GM06990 (cell line): Measurements from ENCODE around the gene HOXA1.
"Not testable (repeated sequence)": the region's sequence is repeated elsewhere in the genome, so short reads cannot be mapped to it uniquely, and the experiment has no call there.

ENCODE experiments used
- DNase-seq: peaks from one replicate; pipeline ENCODE4 v3.0.0-alpha.2; 2011; ENCODE audit not compliant: insufficient read length; ENCODE audit errors: extremely low read depth
- H3K27me3 ChIP-seq: replicated peaks from 2 replicates; pipeline ENCODE4 v1.6.0; 2011; ENCODE audit warnings: low read length; ENCODE audit not compliant: control insufficient read depth, insufficient read depth
- H3K36me3 ChIP-seq: 2 replicates; pipeline ENCODE4 v1.5.1; 2011; ENCODE audit warnings: low read length; ENCODE audit not compliant: control insufficient read depth, insufficient read depth
- H3K4me3 ChIP-seq: replicated peaks from 2 replicates; pipeline ENCODE4 v1.5.1; 2011; ENCODE audit warnings: low read depth, mild to moderate bottlenecking, control low read depth, low read length
- TF ChIP-seq, protein P1 (sequence below): IDR thresholded peaks from 2 replicates; pipeline ENCODE4 v1.5.1; 2011; ENCODE audit warnings: low read length, control low read depth, mild to moderate bottlenecking, inconsistent platforms; ENCODE audit not compliant: insufficient read depth, poor library complexity, severe bottlenecking

HOXA1 gene

DNA sequence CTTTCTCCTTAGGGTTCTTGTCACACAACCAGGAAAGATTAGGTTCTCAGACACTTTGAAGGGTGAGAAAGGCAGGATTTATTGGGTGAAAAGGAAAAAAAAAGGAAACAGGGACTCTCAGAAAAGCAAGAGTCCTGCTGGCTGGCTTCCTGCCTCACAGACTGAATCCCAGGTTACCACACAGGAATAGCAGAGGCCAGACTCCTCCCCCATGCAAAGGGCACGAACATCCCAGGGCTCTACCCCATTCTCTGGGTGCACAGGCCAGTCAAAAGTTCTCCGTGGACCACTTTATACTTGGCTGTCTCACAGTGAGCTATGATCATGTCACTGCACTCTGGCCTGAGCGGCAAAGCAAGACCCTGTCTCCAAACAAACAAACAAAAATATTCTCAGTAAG, 42.6 kb downstream of the HOXA1 start:
- DNase-seq = no peak
- Histone ChIP-seq H3K27me3 (no peaks in the 10 kb centered on the region), H3K4me3 (no peak overlapping the region), H3K36me3 (no peaks in the 10 kb centered on the region)
- TF ChIP-seq, protein P1, sequence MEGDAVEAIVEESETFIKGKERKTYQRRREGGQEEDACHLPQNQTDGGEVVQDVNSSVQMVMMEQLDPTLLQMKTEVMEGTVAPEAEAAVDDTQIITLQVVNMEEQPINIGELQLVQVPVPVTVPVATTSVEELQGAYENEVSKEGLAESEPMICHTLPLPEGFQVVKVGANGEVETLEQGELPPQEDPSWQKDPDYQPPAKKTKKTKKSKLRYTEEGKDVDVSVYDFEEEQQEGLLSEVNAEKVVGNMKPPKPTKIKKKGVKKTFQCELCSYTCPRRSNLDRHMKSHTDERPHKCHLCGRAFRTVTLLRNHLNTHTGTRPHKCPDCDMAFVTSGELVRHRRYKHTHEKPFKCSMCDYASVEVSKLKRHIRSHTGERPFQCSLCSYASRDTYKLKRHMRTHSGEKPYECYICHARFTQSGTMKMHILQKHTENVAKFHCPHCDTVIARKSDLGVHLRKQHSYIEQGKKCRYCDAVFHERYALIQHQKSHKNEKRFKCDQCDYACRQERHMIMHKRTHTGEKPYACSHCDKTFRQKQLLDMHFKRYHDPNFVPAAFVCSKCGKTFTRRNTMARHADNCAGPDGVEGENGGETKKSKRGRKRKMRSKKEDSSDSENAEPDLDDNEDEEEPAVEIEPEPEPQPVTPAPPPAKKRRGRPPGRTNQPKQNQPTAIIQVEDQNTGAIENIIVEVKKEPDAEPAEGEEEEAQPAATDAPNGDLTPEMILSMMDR = no peak

DNA sequence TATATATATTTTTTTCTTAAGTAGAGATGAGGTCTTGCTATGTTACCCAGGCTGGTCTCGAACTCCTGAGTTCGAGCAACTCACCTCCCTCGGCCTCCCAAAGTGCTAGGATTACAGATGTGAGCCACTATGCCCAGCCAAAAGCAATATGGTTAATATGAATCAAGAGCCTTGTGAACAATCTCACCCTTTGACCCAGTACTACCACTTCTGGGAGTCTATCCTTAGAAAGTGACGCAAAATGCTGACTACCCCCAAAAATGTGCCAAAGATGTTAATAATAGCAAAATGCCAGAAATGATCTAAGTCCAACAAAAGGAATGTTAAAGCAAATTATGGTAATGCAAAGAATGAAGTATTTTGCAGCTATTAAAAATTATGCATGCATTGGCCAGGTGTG, 44.3 kb downstream of the HOXA1 start:
- Histone ChIP-seq H3K27me3 (no peaks in the 10 kb centered on the region), H3K36me3 (no peaks in the 10 kb centered on the region), H3K4me3 (no peak overlapping the region)
- DNase-seq = no peak
- TF ChIP-seq, protein P1 = no peak

DNA sequence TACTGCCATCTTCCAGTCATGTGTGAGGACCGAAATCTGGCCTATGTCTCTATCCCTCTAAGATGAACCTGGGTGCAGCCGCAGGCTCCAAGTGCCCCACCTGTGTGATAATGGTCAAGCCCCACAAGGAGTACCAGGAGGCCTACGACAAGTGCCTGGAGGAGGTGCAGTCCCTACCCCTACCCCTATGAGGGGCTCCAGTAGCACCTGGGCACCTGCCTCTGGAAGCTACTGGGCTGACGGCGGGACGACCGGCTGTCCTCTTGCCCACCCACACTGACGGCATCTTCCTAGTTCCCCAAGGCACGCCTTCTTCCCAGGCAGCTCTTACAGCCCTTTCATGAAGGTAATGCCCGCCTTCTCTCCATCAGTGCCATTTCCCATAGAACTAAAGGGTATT, 47.4 kb downstream of the HOXA1 start:
- no peaks in the 10 kb centered on the region for H3K27me3 ChIP-seq
- no peaks in the 10 kb centered on the region for H3K36me3 ChIP-seq
- DNase-seq = no peak
- TF ChIP-seq, protein P1 = no peak
- no peak overlapping the region for H3K4me3 ChIP-seq

DNA sequence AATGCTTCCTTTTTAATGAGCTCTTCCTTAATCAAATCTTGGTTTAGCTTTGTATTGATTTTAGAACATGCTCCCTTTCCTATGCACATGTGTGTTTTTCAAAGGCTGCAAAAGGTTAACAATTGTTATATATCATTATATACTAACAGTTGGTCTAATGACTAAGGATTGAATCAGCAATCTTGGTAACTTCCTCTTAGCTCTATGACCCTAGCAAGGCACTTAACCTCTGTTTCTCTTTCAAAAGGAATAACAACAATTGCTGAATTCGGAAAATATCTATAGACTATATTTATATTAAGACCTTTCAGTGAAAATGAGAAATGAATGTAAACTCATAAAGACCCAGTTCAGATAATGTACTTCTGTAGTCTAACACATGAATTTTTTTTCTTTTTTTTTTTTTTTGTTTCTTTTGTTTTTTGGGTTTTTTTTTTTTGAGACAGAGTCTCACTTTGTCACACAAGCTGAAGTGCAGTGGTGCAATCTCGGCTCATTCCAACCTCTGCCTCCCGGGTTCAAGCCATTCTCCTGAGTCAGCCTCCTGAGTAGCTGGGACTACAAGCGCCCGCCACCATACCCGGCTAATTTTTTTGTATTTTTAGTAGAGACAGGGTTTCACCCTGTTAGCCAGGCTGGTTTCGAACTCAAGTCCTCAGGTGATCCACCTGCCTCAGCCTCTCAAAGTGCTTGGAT, 48.8 kb downstream of the HOXA1 start:
- no peaks in the 10 kb centered on the region for H3K27me3 ChIP-seq
- H3K36me3 ChIP-seq = no peaks in the 10 kb centered on the region
- no peak for DNase-seq
- no peak overlapping the region for H3K4me3 ChIP-seq
- TF ChIP-seq, protein P1 = no peak

DNA sequence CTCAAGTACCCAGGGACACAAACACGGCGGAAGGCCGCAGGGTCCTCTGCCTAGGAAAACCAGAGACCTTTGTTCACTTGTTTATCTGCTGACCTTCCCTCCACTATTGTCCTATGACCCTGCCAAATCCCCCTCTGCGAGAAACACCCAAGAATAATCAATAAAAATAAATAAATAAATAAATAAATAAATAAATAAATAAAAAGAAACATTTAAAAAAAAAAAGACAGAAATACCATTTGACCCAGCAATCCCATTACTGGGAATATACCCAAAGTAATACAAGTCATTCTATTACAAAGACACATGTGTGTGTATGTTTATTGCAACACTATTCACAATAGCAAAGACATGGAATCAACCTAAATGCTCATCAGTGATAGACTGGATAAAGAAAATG, 49.8 kb downstream of the HOXA1 start:
- not testable (repeated sequence) for H3K36me3 ChIP-seq, H3K27me3 ChIP-seq, H3K4me3 ChIP-seq, DNase-seq

DNA sequence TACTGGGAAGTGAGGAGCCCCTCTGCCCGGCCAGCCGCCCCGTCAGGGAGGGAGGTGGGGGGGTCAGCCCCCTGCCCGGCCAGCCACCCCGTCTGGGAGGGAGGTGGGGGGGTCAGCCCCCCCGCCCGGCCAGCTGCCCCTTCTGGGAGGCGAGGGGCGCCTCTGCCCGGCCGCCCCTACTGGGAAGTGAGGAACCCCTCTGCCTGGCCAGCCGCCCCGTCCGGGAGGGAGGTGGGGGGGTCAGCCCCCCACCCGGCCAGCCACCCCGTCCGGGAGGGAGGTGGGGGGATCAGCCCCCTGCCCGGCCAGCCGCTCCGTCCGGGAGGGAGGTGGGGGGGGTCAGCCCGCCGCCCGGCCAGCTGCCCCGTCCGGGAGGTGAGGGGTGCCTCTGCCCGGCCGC, 50.7 kb downstream of the HOXA1 start:
- not testable (repeated sequence) for H3K27me3 ChIP-seq, DNase-seq, H3K4me3 ChIP-seq, H3K36me3 ChIP-seq
